ENCODE data around the gene SMIM22. TPM values are rescaled to one million over a fixed set of nuclear protein-coding genes. Genes with fewer than 3 reads are reported as not detected.

SMIM22 gene
- total and polyA plus RNA-seq, 2 of the 8 experiments (the other 6 are each of a cell fraction or from before 2014, with no cell fraction given): not detected

DNA sequence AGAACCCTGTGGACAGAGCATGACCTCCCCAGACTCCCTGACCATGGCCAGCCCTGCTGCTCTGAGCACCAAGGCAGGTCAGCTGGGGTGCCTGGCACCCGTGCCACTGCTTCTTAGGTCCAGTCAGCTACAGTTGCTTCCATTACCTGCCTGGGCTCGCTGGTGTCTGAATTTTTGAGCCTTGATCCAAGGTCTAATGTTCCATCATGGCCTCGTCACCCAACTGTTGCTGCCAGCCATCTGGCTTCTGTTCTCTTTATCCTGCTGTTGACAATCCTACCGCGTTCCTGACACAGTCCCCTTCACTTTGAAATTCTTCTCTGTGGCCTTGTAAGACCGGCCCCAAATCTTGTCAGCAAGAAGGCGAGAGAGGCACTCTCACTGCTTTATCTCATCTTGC, 35.2 kb downstream of the SMIM22 start:
- Histone ChIP-seq H3K27ac (ENCODE audit: low read depth, low read length) (no peak overlapping the region), H3K23me2 (ENCODE audit: low read depth, low read length) (no peaks in the 10 kb centered on the region), H3K9me3 (ENCODE audit: insufficient read depth in 2 of 2, low read depth in 1 of 2, low read length in 1 of 2) (no peaks in the 10 kb centered on the region), H4K8ac (ENCODE audit: extremely low read depth, insufficient read depth, low read length) (no peak overlapping the region), H3K36me3 (ENCODE audit: control insufficient read depth in 2 of 4, insufficient read depth in 4 of 4, low read length in 3 of 4) (peaks cover 30 to 69% (median 55%) of the 10 kb centered on the region in 4 experiments), H3K9ac (replicated peaks in 1 of 4; ENCODE audit: extremely low read depth in 1 of 4, low read depth in 3 of 4, low read length in 3 of 4) (no peak overlapping the region), H3K56ac (replicated peaks; ENCODE audit: insufficient read length, low read depth, low read length) (no peak overlapping the region), H4K5ac (ENCODE audit: insufficient read length, low read depth, low read length) (no peak overlapping the region), H4K91ac (replicated peaks; ENCODE audit: insufficient read length, low read length) (no peak overlapping the region), H3K4me2 (ENCODE audit: insufficient read depth in 1 of 2, low read depth in 2 of 2, low read length in 2 of 2) (no peak overlapping the region), H3K14ac (ENCODE audit: insufficient read length) (no peak overlapping the region), H3K23ac (ENCODE audit: insufficient read length) (no peak overlapping the region), H3K4me3 (ENCODE audit: extremely low read depth in 1 of 4, insufficient read depth in 2 of 4, low read depth in 3 of 4, low read length in 4 of 4) (no peak overlapping the region), H3K79me1 (ENCODE audit: low read depth, low read length) (peaks cover 4% of the 10 kb centered on the region; the same call in 1 of the 2 replicates), H3K18ac (ENCODE audit: extremely low read depth, low read length) (no peak overlapping the region), H4K20me1 (replicated peaks in 1 of 2; ENCODE audit: control insufficient read depth in 1 of 2, insufficient read depth in 2 of 2, low read length in 2 of 2) (peaks cover 2 to 6% of the 10 kb centered on the region in 2 experiments), H3K4ac (replicated peaks; ENCODE audit: insufficient read length, low read depth, low read length) (no peak overlapping the region), H2AK5ac (ENCODE audit: low read depth, low read length) (no peak overlapping the region), H2BK15ac (ENCODE audit: low read length) (no peak overlapping the region), H2BK12ac (ENCODE audit: low read depth, low read length) (no peak overlapping the region), H2AFZ (ENCODE audit: low read length) (no peak overlapping the region), H3K4me1 (replicated peaks in 1 of 4; ENCODE audit: control insufficient read depth in 3 of 4, insufficient read depth in 4 of 4, low read length in 3 of 4) (no peaks in the 10 kb centered on the region), H2BK5ac (ENCODE audit: low read depth, low read length) (no peak overlapping the region), H2BK20ac (ENCODE audit: low read length) (no peak overlapping the region), H3K27me3 (replicated peaks in 1 of 4; ENCODE audit: control insufficient read depth in 3 of 4, extremely low read depth in 1 of 4, insufficient read depth in 3 of 4, low read length in 3 of 4) (no peaks in the 10 kb centered on the region), H3K79me2 (ENCODE audit: control insufficient read depth in 1 of 2, insufficient read depth in 2 of 2, low read length in 2 of 2) (0 out of 4 replicates have a peak, but pooled peaks cover 0 to 2% of the 10 kb centered on the region in 2 experiments), H2BK120ac (replicated peaks; ENCODE audit: low read depth, low read length) (no peak overlapping the region)
- ChIA-PET POLR2A (ENCODE audit: partially characterized antibody) (interaction anchor here (1.4 kb wide), 2 partner anchors 16 to 62 kb away, joined by 4 read pairs; no protein-coding TSS in a partner anchor), CTCF (ENCODE audit: partially characterized antibody) (interaction anchor here (1.0 kb wide), 1 partner anchor 124 kb away, joined by 3 read pairs; no protein-coding TSS in a partner anchor)
- TF ChIP-seq POLR2A (IDR thresholded peaks at IDR 0.05; ENCODE audit: control extremely low read depth in 1 of 2, low read depth in 2 of 2, low read length in 2 of 2) (no peak), MAFK (IDR thresholded peaks at IDR 0.05; ENCODE audit: low read depth, low read length) (no peak), PHF8 (conservative IDR thresholded peaks at IDR 0.05; ENCODE audit: low read depth, low read length) (no peak), FOSL1 (IDR thresholded peaks at IDR 0.05; ENCODE audit: insufficient read depth, low read depth, low read length) (no peak), SP4 (IDR thresholded peaks at IDR 0.05; ENCODE audit: low read length) (no peak)
- TF ChIP-seq, protein P1, sequence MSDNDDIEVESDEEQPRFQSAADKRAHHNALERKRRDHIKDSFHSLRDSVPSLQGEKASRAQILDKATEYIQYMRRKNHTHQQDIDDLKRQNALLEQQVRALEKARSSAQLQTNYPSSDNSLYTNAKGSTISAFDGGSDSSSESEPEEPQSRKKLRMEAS (IDR thresholded peaks at IDR 0.05): no peak
- DNase-seq (ENCODE audit: low read depth in 1 of 2, low spot score in 2 of 2) (no peak), FAIRE-seq (no peak)
- WGBS, 2 experiments (ENCODE audit: extremely low coverage in 1 of 2, insufficient coverage in 1 of 2, insufficient read length in 1 of 2, insufficient replicate concordance in 2 of 2, low coverage in 1 of 2, low lambda C conversion rate in 2 of 2, missing lambda C conversion rate in 1 of 2): 90% methylated on average over 7 of the region's 7 CpGs; no CpG with 5 or more reads in 1 of the 2 experiments

Data from H1 (cell line).